HG02588 (cell line): ENCODE results near the gene DEPDC1.
"Not testable (repeated sequence)": the region's sequence is repeated elsewhere in the genome, so short reads cannot be mapped to it uniquely, and the experiment has no call there.

Source experiments
- ATAC-seq: cut with Tn5 transposase; IDR thresholded peaks from one replicate; pipeline ENCODE4 v1.9.1; 2021; ENCODE audit warnings: mild to moderate bottlenecking, moderate library complexity; ENCODE audit not compliant: unreplicated experiment

Gene DEPDC1

DNA sequence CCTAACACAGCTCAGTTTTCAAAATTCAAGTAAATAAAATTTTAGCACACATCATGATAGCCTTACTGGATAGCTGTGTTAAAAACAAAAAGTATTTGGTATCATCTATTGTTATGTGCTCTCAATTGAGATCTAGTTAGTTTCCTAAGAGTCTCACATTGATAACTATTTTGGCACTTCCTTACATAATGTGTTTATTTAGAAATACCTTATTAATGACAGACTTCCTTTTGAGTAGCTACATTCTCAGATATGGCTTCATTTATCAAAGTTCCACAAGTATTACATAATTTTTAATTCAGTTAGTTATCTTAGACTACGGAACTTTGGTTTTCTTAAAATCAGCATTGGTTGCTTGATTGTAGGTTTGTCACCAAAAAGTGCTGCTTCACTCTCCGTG is 20.3 kb downstream of the DEPDC1 start:
- ATAC-seq: not testable (repeated sequence)

GRCh38 chr1:68473060-68473459 is 23.8 kb downstream of the DEPDC1 start:
- no peak for ATAC-seq

DNA sequence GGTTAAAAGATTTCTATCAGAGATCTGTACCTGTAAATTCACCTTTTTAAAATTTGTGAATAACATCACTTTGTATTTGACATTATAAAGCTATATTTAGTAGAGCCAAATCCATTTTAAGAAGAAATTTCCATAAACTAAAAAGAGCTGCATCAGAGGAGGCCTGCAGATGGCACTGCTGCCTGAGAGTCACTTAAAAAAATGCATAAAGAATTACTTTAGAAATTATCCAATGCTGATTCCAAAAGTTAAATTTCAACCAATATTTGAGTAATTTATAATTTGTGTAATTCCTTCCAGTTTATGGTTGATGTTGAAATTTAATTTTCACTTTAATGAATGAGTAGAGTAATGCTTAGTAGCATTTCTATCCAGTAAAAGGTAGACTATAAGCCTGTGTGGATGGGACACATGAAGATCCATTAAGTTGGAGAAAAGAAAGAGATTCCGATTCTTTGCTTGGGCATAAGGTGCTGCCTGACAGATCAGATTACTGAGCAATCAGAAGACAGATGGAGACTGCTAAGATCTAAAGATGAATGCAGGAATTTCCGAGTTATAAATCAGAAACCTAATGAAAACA is 26.4 kb downstream of the DEPDC1 start:
- no peak for ATAC-seq

DNA sequence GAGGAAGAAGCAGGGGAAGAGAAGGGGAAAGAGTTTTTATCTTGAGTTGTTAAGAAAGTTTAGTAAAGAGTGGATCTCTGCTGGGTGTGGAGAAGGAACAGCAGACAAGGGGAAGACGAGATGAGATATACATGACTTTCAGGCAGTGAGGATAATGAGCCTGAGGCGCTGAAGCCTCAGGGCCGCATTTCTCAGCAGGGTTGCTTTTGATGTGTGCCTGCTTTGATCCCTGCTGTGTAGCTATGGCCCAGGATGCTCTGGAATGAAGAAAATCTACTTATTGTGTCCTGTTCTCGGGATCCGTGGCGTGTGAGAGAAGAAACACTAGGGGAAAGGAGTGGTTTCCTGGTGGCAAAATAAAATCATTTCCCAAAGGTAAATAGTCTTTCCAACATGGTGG is 32.0 kb downstream of the DEPDC1 start:
- ATAC-seq: no peak

GRCh38 chr1:68460935-68461334 is 35.9 kb downstream of the DEPDC1 start:
- no peak for ATAC-seq

DNA sequence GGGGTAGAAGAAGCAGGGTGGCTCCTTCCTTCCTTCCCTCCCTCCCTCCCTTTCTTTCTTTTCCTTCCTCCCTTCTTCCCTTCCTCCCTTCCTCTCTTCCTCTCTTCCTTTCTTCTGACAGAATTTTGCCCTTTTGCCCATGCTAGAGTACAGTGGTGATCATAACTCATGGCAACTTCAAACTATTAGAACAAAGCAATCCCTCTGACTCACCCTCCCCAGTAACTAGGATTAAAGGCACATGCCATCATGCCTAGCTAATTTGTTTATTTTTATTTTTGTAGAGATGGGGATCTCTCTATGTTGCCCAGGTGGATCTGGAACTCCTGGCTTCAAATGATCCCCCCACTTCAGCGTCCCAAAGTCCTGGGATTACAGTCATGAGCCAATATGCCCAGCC is 37.1 kb downstream of the DEPDC1 start:
- ATAC-seq: no peak

GRCh38 chr1:68459091-68459490 is 37.8 kb downstream of the DEPDC1 start:
- no peak for ATAC-seq

- ATAC-seq: no peak
These were observed 40.7 kb downstream of the DEPDC1 start for GRCh38 chr1:68456202-68456601.

- no peak for ATAC-seq
These were observed 42.3 kb downstream of the DEPDC1 start for GRCh38 chr1:68454534-68454933.

DNA sequence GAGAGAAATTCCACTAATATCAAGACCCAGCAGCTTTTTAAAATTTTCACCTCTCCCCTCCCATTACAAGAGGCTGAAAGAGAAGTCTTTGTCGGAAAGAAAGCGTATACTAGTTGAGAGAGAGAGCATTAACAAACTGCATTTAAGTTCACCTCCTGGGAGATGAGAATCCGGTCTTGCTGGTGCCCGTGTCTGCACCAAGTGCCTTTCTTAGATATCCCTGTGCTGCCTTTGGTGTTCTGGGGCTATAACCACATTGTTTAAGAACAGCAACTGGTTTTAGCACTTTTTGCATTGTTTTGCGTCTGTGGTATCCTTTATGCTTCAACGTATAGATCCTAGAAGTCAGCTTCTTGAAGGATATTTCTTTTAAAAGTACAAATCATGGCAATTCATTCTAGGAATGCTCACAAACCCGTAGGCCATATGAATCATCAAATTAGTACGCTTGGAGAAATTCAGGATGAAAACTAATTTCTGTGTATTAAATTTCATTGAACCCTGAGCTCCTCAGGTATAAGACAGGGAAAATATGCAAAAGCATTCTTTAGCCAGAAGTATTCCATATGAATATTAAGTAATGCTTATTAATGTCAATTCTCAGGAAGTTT is 43.7 kb downstream of the DEPDC1 start:
- ATAC-seq: no peak

DNA sequence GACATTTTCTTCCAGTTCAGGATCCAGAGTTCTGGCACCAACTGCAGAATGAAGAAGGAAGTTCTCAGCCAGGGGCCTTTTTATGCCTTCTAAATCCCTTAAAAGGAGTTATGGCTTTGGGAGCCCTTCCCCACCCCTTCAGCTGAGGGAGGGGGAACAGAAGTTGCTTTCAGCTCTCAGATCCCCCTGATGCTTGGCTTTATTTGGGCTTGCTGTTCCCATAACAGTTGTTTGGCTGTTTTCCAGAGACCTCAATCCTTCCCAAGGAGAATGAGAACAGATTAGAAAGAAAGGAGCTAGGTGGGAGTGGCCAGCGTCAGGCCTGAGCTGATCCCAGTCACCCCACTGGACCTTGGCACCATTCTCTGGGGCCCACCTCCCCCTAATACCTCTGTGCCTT is 47.0 kb downstream of the DEPDC1 start, which contains the start of gene RPE65:
RPE65 (minus strand) TSS at position 54 of the 400 bp plus-strand sequence; CDS start at position 5, 49 bp downstream.
- ATAC-seq: no peak

DNA sequence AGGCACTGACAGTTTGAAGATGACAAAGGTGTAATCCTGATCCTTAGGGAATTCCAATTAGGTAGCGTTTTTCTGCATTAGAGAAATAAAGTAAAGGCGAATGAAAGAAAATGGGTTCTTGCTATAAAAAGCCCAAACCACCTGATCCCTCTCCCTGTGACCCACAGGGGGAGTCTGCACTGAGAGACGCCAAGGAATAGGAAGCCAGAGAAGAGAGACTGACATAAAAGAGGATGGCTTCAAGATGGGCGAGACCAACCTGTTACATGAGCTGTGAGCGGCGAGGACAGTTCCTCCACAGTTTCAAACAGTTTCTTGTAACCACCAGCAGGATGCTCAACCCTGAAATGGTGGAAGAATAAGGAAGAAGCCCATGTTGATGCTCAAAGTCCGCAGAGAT is 48.5 kb downstream of the DEPDC1 start:
- ATAC-seq: no peak

DNA sequence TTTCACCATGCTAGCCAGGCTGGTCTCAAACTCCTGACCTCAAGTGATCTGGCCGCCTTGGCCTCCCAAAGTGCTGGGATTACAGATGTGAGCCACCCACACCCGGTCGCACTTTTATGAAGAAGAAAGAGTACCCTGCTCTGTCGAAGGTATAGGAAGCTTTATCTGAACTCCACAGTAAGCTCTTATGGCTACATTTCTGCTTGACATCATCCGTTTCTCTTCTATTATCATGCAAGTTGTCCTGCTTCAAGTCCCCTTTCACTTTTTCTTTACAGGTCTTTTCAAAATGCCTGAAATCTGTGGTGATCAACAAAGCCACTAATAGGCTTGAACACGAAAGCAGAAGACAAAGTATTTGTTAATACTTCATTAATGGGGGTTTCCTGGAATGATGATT is 51.2 kb downstream of the DEPDC1 start:
- ATAC-seq: no peak

DNA sequence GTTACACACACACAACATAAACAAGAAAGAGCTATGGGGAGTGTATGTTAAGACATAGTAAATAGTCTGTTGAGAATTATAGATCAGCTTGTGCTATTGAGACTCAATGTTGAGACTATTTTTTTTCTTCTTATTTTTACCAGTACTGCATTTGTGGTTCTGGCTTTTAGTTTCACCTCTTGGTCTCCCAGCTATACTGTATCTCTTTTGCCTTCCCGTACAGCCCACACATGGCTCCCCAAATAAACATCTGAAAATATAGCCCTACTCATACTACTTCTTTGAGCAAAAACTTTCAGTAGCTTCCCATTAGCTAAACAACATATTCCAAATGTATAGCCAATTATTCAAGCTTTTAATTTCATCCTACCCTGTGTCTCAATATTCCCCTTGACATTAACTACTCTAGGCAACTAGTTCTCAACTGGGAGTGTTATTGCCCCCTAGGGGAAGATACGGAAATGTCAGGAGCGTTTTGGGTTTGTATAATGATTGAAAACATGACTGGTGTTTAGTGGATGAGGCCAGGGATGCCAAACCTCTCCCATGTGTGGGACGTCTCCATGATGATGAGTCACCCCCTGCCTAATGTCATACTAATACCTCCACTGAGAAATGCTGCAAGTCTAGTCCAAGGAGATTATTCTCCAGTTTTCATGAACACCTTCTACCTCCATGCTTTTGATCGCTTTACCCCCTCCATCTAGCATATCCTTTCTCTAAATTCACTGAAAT is 53.9 kb downstream of the DEPDC1 start:
- peak; percentile 63 for ATAC-seq

DNA sequence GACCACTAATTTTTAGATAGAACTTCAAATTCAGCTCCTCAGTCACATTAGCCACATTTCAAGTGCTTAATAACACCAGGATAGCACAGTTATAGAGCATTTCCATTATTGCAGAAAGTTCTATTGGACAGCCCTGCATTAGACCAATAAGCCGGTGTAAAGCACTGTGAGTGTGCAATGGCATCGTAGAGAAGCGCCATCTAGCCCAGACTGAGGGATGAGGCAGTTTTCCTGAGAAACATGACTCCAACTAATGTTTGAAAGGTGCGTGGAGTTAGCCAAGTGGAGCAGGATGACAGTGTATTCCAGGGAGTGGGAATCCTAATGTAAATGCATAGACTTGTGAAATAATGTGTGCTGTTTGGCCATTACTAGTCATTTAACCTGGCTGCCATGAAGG is 54.9 kb downstream of the DEPDC1 start:
- no peak for ATAC-seq

GRCh38 chr1:68438310-68438709 is 58.6 kb downstream of the DEPDC1 start:
- no peak for ATAC-seq

DNA sequence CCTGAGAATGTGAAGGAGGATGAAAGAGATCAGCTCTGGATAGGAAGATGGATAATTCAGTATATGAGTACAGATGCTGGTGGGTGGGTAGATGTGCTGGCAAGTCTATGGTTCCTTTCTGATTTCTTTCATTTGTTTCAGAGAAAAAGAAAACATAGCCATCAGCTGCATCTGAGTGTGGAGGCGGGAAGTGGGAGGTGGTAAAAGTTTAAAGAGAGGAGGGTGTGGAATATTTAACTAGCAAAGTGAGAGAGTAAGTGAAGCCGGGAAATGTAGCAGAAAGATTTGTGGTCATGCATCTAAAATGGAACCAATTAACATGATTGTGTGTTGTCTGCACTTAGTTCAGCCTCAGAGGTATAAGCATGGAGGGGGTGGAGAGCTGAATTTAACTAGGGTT is 63.5 kb downstream of the DEPDC1 start:
- ATAC-seq: no peak

GRCh38 chr1:68431076-68431475 is 65.8 kb downstream of the DEPDC1 start:
- ATAC-seq: no peak

GRCh38 chr1:68429233-68429808 is 67.6 kb downstream of the DEPDC1 start:
- ATAC-seq: no peak

DNA sequence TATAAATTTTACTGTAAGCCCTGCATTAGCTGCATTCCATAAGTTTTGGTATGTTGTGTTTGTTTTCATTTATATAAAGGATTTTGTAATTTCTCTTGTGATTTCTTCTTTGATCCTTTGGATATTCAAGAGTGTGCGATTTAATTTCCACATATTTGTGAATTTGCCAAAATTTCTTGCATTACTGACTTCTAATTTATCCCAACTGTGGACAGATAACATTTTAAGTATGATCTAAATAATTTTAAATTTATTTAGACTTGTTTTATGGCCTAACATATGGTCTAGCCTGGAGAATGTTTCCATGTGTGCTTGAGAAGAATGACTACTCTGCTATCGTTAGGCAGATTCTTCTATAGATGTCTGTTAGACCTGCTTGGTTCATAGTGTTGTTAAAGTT is 70.3 kb downstream of the DEPDC1 start:
- no peak for ATAC-seq
